ENCODE measurements around the gene FBXL22. TPM values are rescaled to one million over a fixed set of nuclear protein-coding genes. Genes with fewer than 3 reads are reported as not detected.
"Not testable (repeated sequence)": the region's sequence is repeated elsewhere in the genome, so short reads cannot be mapped to it uniquely, and the experiment has no call there.

FBXL22 gene
- total RNA-seq, 3 donors from 2014 or later (not counting 1 experiment from before 2014, with no cell fraction given) = 0.33 to 2.3 (median 0.65) TPM

GRCh38 chr15:63617627-63618026 lies 20.4 kb downstream of the FBXL22 start:
- H3K9me3 ChIP-seq (ENCODE audit: control insufficient read depth, insufficient read depth, low read length); H3K9me3 Mint-ChIP-seq; H3K27me3 Mint-ChIP-seq (ENCODE audit: low read depth in 2 of 2); H3K27ac ChIP-seq (ENCODE audit: low read length); intact Hi-C loops (cut with micrococcal nuclease); H3K4me1 ChIP-seq (ENCODE audit: control insufficient read depth, insufficient read depth, low read length); H3K4me1 Mint-ChIP-seq; H3K4me3 Mint-ChIP-seq; H3K27ac Mint-ChIP-seq; DNase-seq; ATAC-seq; H3K4me3 ChIP-seq (ENCODE audit: low read length); H3K27me3 ChIP-seq (ENCODE audit: control insufficient read depth, insufficient read depth, low read length): not testable (repeated sequence)
- H3K36me3 ChIP-seq (ENCODE audit: control insufficient read depth, insufficient read depth, low read length) = peaks cover 33% of the 10 kb centered on the region
- peaks cover 20% of the 10 kb centered on the region for H3K36me3 Mint-ChIP-seq
- no CpG with 5 or more reads among the region's 3 CpGs for WGBS (ENCODE audit: insufficient coverage)

DNA sequence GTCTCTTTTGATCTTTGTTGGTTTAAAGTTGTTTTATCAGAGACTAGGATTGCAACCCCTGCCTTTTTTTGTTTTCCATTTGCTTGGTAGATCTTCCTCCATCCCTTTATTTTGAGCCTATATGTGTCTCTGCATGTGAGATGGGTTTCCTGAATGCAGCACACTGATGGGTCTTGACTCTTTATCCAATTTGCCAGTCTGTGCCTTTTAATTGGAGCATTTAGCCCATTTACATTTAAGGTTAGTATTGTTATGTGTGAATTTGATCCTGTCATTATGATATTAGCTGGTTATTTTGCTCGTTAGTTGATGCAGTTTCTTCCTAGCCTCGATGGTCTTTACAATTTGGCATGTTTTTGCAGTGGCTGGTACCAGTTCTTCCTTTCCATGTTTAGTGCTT lies 23.6 kb downstream of the FBXL22 start:
- no CpG with 5 or more reads among the region's 2 CpGs for WGBS (ENCODE audit: insufficient coverage)
- H3K27ac Mint-ChIP-seq; H3K9me3 Mint-ChIP-seq; H3K27me3 Mint-ChIP-seq (ENCODE audit: low read depth in 2 of 2); H3K4me1 ChIP-seq (ENCODE audit: control insufficient read depth, insufficient read depth, low read length); H3K4me1 Mint-ChIP-seq; H3K4me3 ChIP-seq (ENCODE audit: low read length); H3K9me3 ChIP-seq (ENCODE audit: control insufficient read depth, insufficient read depth, low read length); H3K27ac ChIP-seq (ENCODE audit: low read length); DNase-seq; ATAC-seq; H3K27me3 ChIP-seq (ENCODE audit: control insufficient read depth, insufficient read depth, low read length); intact Hi-C loops (cut with micrococcal nuclease); H3K4me3 Mint-ChIP-seq: not testable (repeated sequence)
- H3K36me3 ChIP-seq (ENCODE audit: control insufficient read depth, insufficient read depth, low read length) = peaks cover 41% of the 10 kb centered on the region
- peaks cover 20% of the 10 kb centered on the region for H3K36me3 Mint-ChIP-seq

GRCh38 chr15:63623232-63623969 lies 26.2 kb downstream of the FBXL22 start:
- DNase-seq (no peak), ATAC-seq (no peak)
- intact Hi-C loops (cut with micrococcal nuclease) = no loop called here
- Mint-ChIP-seq H3K27me3 (ENCODE audit: low read depth in 2 of 2) (no peaks in the 10 kb centered on the region), H3K27ac (no peak overlapping the region), H3K9me3 (no peaks in the 10 kb centered on the region), H3K36me3 (peaks cover 29% of the 10 kb centered on the region), H3K4me1 (no peaks in the 10 kb centered on the region), H3K4me3 (no peak overlapping the region)
- Histone ChIP-seq H3K27ac (ENCODE audit: low read length) (no peak overlapping the region), H3K27me3 (ENCODE audit: control insufficient read depth, insufficient read depth, low read length) (no peaks in the 10 kb centered on the region), H3K4me3 (ENCODE audit: low read length) (no peak overlapping the region), H3K9me3 (ENCODE audit: control insufficient read depth, insufficient read depth, low read length) (no peaks in the 10 kb centered on the region), H3K36me3 (ENCODE audit: control insufficient read depth, insufficient read depth, low read length) (peaks cover 59% of the 10 kb centered on the region), H3K4me1 (ENCODE audit: control insufficient read depth, insufficient read depth, low read length) (no peaks in the 10 kb centered on the region)
- TF ChIP-seq, protein P1, sequence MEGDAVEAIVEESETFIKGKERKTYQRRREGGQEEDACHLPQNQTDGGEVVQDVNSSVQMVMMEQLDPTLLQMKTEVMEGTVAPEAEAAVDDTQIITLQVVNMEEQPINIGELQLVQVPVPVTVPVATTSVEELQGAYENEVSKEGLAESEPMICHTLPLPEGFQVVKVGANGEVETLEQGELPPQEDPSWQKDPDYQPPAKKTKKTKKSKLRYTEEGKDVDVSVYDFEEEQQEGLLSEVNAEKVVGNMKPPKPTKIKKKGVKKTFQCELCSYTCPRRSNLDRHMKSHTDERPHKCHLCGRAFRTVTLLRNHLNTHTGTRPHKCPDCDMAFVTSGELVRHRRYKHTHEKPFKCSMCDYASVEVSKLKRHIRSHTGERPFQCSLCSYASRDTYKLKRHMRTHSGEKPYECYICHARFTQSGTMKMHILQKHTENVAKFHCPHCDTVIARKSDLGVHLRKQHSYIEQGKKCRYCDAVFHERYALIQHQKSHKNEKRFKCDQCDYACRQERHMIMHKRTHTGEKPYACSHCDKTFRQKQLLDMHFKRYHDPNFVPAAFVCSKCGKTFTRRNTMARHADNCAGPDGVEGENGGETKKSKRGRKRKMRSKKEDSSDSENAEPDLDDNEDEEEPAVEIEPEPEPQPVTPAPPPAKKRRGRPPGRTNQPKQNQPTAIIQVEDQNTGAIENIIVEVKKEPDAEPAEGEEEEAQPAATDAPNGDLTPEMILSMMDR (IDR thresholded peaks at IDR 0.05) = no peak
- WGBS (ENCODE audit: insufficient coverage) = 98% methylated on average over 8 of the region's 8 CpGs

GRCh38 chr15:63626955-63627354 lies 29.8 kb downstream of the FBXL22 start:
- Histone ChIP-seq H3K27ac (ENCODE audit: low read length) (no peak overlapping the region), H3K27me3 (ENCODE audit: control insufficient read depth, insufficient read depth, low read length) (no peaks in the 10 kb centered on the region), H3K36me3 (ENCODE audit: control insufficient read depth, insufficient read depth, low read length) (peaks cover 88% of the 10 kb centered on the region), H3K9me3 (ENCODE audit: control insufficient read depth, insufficient read depth, low read length) (no peaks in the 10 kb centered on the region), H3K4me1 (ENCODE audit: control insufficient read depth, insufficient read depth, low read length) (no peaks in the 10 kb centered on the region), H3K4me3 (ENCODE audit: low read length) (no peak overlapping the region)
- ATAC-seq (no peak), DNase-seq (no peak)
- Mint-ChIP-seq H3K36me3 (peaks cover 48% of the 10 kb centered on the region), H3K4me1 (peaks cover 0 to under 1% of the 10 kb centered on the region in 2 donors), H3K4me3 (no peak overlapping the region), H3K27me3 (ENCODE audit: low read depth in 2 of 2) (no peaks in the 10 kb centered on the region), H3K9me3 (no peaks in the 10 kb centered on the region), H3K27ac (no peak overlapping the region)
- TF ChIP-seq, protein P1 (IDR thresholded peaks at IDR 0.05) = no peak
- 75% methylated on average over 1 of the region's 1 CpG for WGBS (ENCODE audit: insufficient coverage)
- intact Hi-C loops (cut with micrococcal nuclease) = no loop called here
